Keratinocyte (primary cell): ENCODE results near the gene QSOX2. TPM values are rescaled to one million over a fixed set of nuclear protein-coding genes. Genes with fewer than 3 reads are reported as not detected.

Source experiments
- DNase-seq: peaks from one replicate; pipeline ENCODE4 v3.0.0-alpha.2; 2011; ENCODE audit warnings: low read depth, missing footprints, low spot score
- FAIRE-seq: peaks from 2 replicates; lab custom pipeline; 2011; peaks lifted over from hg19 to GRCh38; lab: Jason Lieb, UNC
- H2AFZ ChIP-seq: 2 replicates; pipeline ENCODE4 v1.6.0; 2012; ENCODE audit warnings: low read length, control low read depth, inconsistent platforms; ENCODE audit not compliant: control insufficient read depth
- H3K27ac ChIP-seq: 2 replicates; pipeline ENCODE4 v1.5.1; 2011; ENCODE audit warnings: low read length; ENCODE audit not compliant: control insufficient read depth, insufficient read depth
- H3K27me3 ChIP-seq: 3 replicates; pipeline ENCODE4 v1.6.0; 2011; ENCODE audit warnings: low read length; ENCODE audit not compliant: control insufficient read depth, insufficient read depth; ENCODE audit errors: extremely low read depth
- H3K36me3 ChIP-seq, 2 experiments: 2 replicates in 1 of 2; 3 replicates in 1 of 2; pipeline ENCODE4 v1.5.1; 2011; ENCODE audit warnings: low read length in 2 of 2, mild to moderate bottlenecking in 1 of 2; ENCODE audit not compliant: control insufficient read depth in 2 of 2, insufficient read depth in 2 of 2; ENCODE audit errors: extremely low read depth in 1 of 2
- H3K4me1 ChIP-seq: 3 replicates; pipeline ENCODE4 v1.5.1; 2011; ENCODE audit warnings: low read length; ENCODE audit not compliant: control insufficient read depth, insufficient read depth; ENCODE audit errors: extremely low read depth
- H3K4me2 ChIP-seq: 3 replicates; pipeline ENCODE4 v1.6.0; 2011; ENCODE audit warnings: low read depth, low read length; ENCODE audit not compliant: control insufficient read depth, insufficient read depth; ENCODE audit errors: extremely low read depth
- H3K4me3 ChIP-seq, 3 experiments: fragments of 200-600 bp in 1 of 3; sonication (generic) in 1 of 3; 2 replicates in 2 of 3; 3 replicates in 1 of 3; pipeline ENCODE4 v1.5.1; 2011 to 2016; ENCODE audit warnings: low read length in 3 of 3, mild to moderate bottlenecking in 3 of 3, control low read depth in 2 of 3, inconsistent platforms in 1 of 3, low read depth in 1 of 3, mixed read lengths in 1 of 3, mixed run types in 1 of 3, moderate library complexity in 1 of 3; ENCODE audit not compliant: control insufficient read depth in 2 of 3, insufficient read depth in 2 of 3; ENCODE audit errors: extremely low read depth in 1 of 3
- H3K79me2 ChIP-seq: 2 replicates; pipeline ENCODE4 v1.6.0; 2012; ENCODE audit warnings: low read length; ENCODE audit not compliant: control insufficient read depth, insufficient read depth
- H3K9ac ChIP-seq: 3 replicates; pipeline ENCODE4 v1.6.0; 2011; ENCODE audit warnings: low read length; ENCODE audit not compliant: control insufficient read depth, insufficient read depth; ENCODE audit errors: extremely low read depth
- H3K9me1 ChIP-seq: 3 replicates; pipeline ENCODE4 v1.6.0; 2011; ENCODE audit warnings: low read length; ENCODE audit not compliant: control insufficient read depth, insufficient read depth; ENCODE audit errors: extremely low read depth
- H3K9me3 ChIP-seq: 2 replicates; pipeline ENCODE4 v1.5.1; 2012; ENCODE audit warnings: low read depth, low read length; ENCODE audit not compliant: control insufficient read depth
- H4K20me1 ChIP-seq: 3 replicates; pipeline ENCODE4 v1.6.0; 2011; ENCODE audit warnings: low read length; ENCODE audit not compliant: control insufficient read depth, insufficient read depth; ENCODE audit errors: extremely low read depth
- CTCF ChIP-seq, 3 experiments: IDR thresholded peaks in 1 of 3; conservative IDR thresholded peaks in 1 of 3; optimal IDR thresholded peaks in 1 of 3; 2 replicates in 2 of 3; 3 replicates in 1 of 3; pipeline versions ENCODE3 to v1.5.1; 2011; ENCODE audit warnings: low read length in 3 of 3, mild to moderate bottlenecking in 3 of 3, moderate library complexity in 2 of 3, control low read depth in 1 of 3, inconsistent platforms in 1 of 3; ENCODE audit not compliant: insufficient read depth in 2 of 3; ENCODE audit errors: extremely low read depth in 1 of 3
- EZH2 ChIP-seq: IDR thresholded peaks from one replicate; pipeline ENCODE4 v1.6.1; 2012; ENCODE audit warnings: inconsistent platforms, mild to moderate bottlenecking, low read length, moderate library complexity
- dilution Hi-C: fragments of 300-500 bp; cut with MboI; formaldehyde crosslinking; loops from one replicate; pipeline ENCODE4 v1.7.0; 2020; ENCODE audit warnings: low sequenced_read_pairs; ENCODE audit not compliant: extremely low pct_ligation_motif_present
- polyA plus RNA-seq, 5 experiments: library from polyadenylated mRNA; depleted of rRNA in 3 of 5; stranded (reverse) in 3 of 5; stranded (forward) in 1 of 5; unstranded in 1 of 5; fragments of >200 nt; gene quantifications; 1 replicate in 1 of 5; 2 replicates in 3 of 5; 3 replicates in 1 of 5; pipeline versions ENCODE4 v1.2.1 to v1.2.3, GENCODE V29; 2011 to 2012; ENCODE audit warnings: missing spikeins in 2 of 5, low read depth in 1 of 5, low replicate concordance in 1 of 5

QSOX2 gene
- polyA plus RNA-seq, 1 donor (not counting 4 experiments of a cell fraction or from before 2014, with no cell fraction given), result 11.9 TPM

DNA sequence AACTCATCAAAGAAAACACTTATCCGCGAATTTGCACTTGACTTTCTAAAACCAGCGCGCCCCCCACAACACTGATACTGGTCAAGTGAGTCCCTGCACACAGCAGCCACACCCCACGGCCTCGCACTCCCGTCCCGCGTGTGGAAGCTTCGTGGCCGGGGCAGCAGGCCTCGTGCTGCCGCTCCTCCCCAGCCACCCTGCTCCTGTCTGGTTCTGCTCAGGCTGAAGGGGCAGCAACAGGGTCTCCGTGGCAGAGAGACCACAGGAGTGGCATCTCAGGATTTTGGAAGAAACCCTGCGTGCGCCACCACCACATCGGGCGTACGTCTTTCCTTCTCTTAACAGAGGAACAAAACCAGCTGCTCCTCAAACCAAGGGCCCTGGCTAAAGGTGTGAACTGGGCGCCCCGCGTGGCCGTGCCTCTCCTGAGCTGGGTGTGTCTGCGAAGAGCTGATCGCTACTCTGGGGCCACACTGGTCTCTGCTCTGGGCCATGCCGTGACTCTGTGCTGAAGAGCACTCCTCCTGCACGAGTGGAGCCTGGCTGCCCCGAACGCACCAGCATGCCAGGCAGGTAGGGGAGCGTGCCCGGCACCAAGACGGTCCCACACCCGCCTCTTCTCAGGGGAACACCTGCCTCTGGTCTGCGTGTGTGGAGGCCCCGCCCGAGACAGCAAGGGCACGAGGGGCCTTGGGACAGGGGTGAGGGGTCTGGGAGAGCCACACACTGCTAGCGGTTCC lies 23.3 kb downstream of the QSOX2 start:
- Histone ChIP-seq H3K4me3 (no peak overlapping the region), H3K9ac (no peak overlapping the region), H3K27ac (no peak overlapping the region), H3K79me2 (no peaks in the 10 kb centered on the region), H3K4me2 (no peak overlapping the region), H3K36me3 (peaks cover 8 to 17% of the 10 kb centered on the region in 2 experiments), H2AFZ (no peak overlapping the region), H3K4me1 (peaks cover 39% of the 10 kb centered on the region), H3K27me3 (no peaks in the 10 kb centered on the region), H3K9me3 (no peaks in the 10 kb centered on the region), H3K9me1 (peaks cover 14% of the 10 kb centered on the region), H4K20me1 (peaks cover 59% of the 10 kb centered on the region)
- FAIRE-seq, result no peak
- dilution Hi-C loops, result no loop called here
- DNase-seq, result no peak
- TF ChIP-seq EZH2, result no peak
- no peak for TF ChIP-seq CTCF (optimal IDR thresholded peaks at IDR 0.05 in 1 of 3, IDR thresholded peaks at IDR 0.05 in 1 of 3, conservative IDR thresholded peaks at IDR 0.05 in 1 of 3; ENCODE audit: extremely low read depth in 1 of 3, insufficient read depth in 2 of 3, low read length in 3 of 3)

DNA sequence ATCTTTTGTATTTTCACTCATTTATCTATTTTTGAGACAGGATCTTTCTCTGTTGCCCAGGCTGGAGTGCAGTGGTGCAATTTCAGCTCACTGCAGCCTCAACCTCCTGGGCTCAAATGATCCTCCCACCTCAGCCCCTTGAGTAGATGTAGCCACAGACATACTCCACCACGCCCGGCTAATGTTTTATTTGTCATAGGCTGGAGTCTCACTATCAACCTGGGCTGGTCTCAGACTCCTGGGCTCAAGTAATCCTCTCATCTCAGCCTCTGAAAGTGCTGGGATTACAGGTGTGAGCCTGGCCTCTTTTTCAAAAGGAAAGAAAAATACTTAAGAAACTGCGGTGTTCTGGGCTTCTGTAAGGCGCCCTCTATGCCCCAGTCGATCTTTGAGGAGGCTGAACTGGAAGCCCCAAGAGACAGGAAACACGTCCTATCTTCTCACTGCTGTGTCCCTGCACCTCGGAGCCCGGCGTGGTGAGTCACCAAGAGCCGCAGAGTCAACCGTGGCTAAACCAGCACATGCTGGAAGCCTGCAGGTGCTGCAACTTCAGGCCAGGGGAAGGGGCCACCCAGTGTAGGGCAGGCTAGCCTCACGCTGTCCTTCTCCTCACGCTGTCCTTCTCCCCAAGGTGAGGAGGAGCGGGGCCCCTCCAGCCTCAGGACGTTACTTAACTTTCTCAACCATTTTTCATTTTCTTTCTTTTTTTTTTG lies 25.4 kb downstream of the QSOX2 start:
- Histone ChIP-seq H3K27me3 (no peaks in the 10 kb centered on the region), H3K36me3 (peaks cover 13 to 21% of the 10 kb centered on the region in 2 experiments), H3K4me1 (peaks cover 24% of the 10 kb centered on the region), H4K20me1 (peaks cover 44% of the 10 kb centered on the region), H3K9me3 (no peaks in the 10 kb centered on the region), H3K9me1 (peaks cover 9% of the 10 kb centered on the region), H3K79me2 (no peaks in the 10 kb centered on the region), H2AFZ (no peak overlapping the region), H3K9ac (no peak overlapping the region), H3K4me2 (peak overlapping the region; percentile 69), H3K4me3 (no peak overlapping the region), H3K27ac (no peak overlapping the region)
- FAIRE-seq (peak; percentile 79), DNase-seq (no peak)
- dilution Hi-C loops, result no loop called here
- no peak for TF ChIP-seq EZH2
- TF ChIP-seq CTCF (optimal IDR thresholded peaks at IDR 0.05 in 1 of 3, IDR thresholded peaks at IDR 0.05 in 1 of 3, conservative IDR thresholded peaks at IDR 0.05 in 1 of 3; ENCODE audit: extremely low read depth in 1 of 3, insufficient read depth in 2 of 3, low read length in 3 of 3), result no peak
